GM21576 (cell line): ENCODE results near the gene KLRD1.
"Not testable (repeated sequence)": the region's sequence is repeated elsewhere in the genome, so short reads cannot be mapped to it uniquely, and the experiment has no call there.

Experiments
- ATAC-seq: cut with Tn5 transposase; IDR thresholded peaks from one replicate; pipeline ENCODE4 v1.9.1; 2021; ENCODE audit warnings: mild to moderate bottlenecking, moderate library complexity; ENCODE audit not compliant: unreplicated experiment

The KLRD1 gene

GRCh38 chr12:10336196-10336595 lies 28.5 kb downstream of the KLRD1 start:
- ATAC-seq, result not testable (repeated sequence)

GRCh38 chr12:10338470-10338869 lies 30.8 kb downstream of the KLRD1 start:
- ATAC-seq, result not testable (repeated sequence)

- no peak for ATAC-seq
Measured at GRCh38 chr12:10339053-10339840, 31.6 kb downstream of the KLRD1 start.

- not testable (repeated sequence) for ATAC-seq
Measured at GRCh38 chr12:10340946-10341345, 33.3 kb downstream of the KLRD1 start.

GRCh38 chr12:10341892-10342509 lies 34.3 kb downstream of the KLRD1 start:
- no peak for ATAC-seq

- not testable (repeated sequence) for ATAC-seq
Measured at GRCh38 chr12:10351457-10351856, 43.8 kb downstream of the KLRD1 start.

- ATAC-seq, result no peak
Measured at GRCh38 chr12:10354071-10354470, 46.4 kb downstream of the KLRD1 start.

- no peak for ATAC-seq
Measured at GRCh38 chr12:10354502-10354901, 46.8 kb downstream of the KLRD1 start.

GRCh38 chr12:10358131-10358530 lies 50.5 kb downstream of the KLRD1 start:
- no peak for ATAC-seq

- ATAC-seq, result no peak
Measured at GRCh38 chr12:10358969-10359368, 51.3 kb downstream of the KLRD1 start.

- ATAC-seq, result no peak
Measured at GRCh38 chr12:10361084-10361483, 53.4 kb downstream of the KLRD1 start.

GRCh38 chr12:10361622-10362021 lies 54.0 kb downstream of the KLRD1 start:
- ATAC-seq, result no peak

GRCh38 chr12:10362325-10362724 lies 54.7 kb downstream of the KLRD1 start:
- no peak for ATAC-seq

- ATAC-seq, result no peak
Measured at GRCh38 chr12:10362828-10363657, 55.4 kb downstream of the KLRD1 start.

- no peak for ATAC-seq
Measured at GRCh38 chr12:10363658-10363913, 55.9 kb downstream of the KLRD1 start.

GRCh38 chr12:10363914-10364814 lies 56.5 kb downstream of the KLRD1 start:
- peak; percentile 91 for ATAC-seq

GRCh38 chr12:10364815-10365622 lies 57.3 kb downstream of the KLRD1 start:
- ATAC-seq, result peak; percentile 52

- no peak for ATAC-seq
Measured at GRCh38 chr12:10365696-10366405, 58.2 kb downstream of the KLRD1 start.

GRCh38 chr12:10366875-10367274 lies 59.2 kb downstream of the KLRD1 start:
- no peak for ATAC-seq
